ENCODE measurements around the gene NCR3LG1. TPM values are rescaled to one million over a fixed set of nuclear protein-coding genes. Genes with fewer than 3 reads are reported as not detected.

NCR3LG1 gene
- polyA plus RNA-seq, 1 donor (not counting 4 experiments of a cell fraction or from before 2014, with no cell fraction given) = 3.9 TPM

DNA sequence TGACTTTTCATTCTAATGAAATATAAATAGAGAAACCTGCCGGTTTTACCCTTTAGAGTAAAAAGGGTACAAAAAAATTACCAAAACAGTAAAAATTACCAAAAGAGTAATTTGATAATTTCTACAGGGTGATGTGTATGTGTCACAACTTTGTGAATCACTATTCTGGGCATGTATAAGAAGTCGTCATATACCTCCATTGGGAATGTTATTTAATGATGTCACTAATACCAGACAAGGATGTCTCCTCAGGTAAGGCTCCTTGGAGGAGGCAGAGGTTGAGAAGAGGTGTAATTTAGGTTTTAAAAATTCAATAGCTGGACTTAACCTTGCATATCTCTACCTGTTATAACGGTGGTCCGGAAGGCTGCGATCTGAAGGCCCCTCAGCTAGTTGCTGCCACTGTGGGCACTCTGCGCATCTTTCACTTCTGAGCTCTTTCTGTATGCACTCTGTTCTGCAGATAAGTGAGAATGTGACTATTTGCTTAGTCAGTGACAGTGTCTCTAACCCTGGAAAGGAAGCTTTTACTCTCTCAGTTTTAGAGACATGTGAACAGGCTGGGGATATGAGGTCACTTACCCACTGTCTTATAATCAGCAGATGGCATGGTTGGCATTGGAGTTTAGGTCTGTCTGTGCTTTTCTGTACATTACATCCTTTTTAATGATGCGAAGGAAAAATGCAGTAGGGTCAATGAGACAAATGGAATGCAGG is 987 bp upstream of the NCR3LG1 start:
- Histone ChIP-seq H3K4me1 (ENCODE audit: control insufficient read depth, extremely low read depth, insufficient read depth, low read length) (peaks cover 10% of the 10 kb centered on the region), H3K9me3 (ENCODE audit: control insufficient read depth, low read depth, low read length) (no peaks in the 10 kb centered on the region), H3K27me3 (ENCODE audit: control insufficient read depth, extremely low read depth, insufficient read depth, low read length) (no peaks in the 10 kb centered on the region), H3K27ac (ENCODE audit: control insufficient read depth, insufficient read depth, low read length) (no peak overlapping the region), H2AFZ (ENCODE audit: control insufficient read depth, low read length) (no peak overlapping the region), H3K4me2 (ENCODE audit: control insufficient read depth, extremely low read depth, insufficient read depth, low read depth, low read length) (no peak overlapping the region), H4K20me1 (ENCODE audit: control insufficient read depth, extremely low read depth, insufficient read depth, low read length) (no peaks in the 10 kb centered on the region), H3K9me1 (ENCODE audit: control insufficient read depth, extremely low read depth, insufficient read depth, low read length) (no peaks in the 10 kb centered on the region), H3K4me3 (ENCODE audit: control insufficient read depth in 2 of 3, extremely low read depth in 1 of 3, insufficient read depth in 2 of 3, low read depth in 1 of 3, low read length in 3 of 3) (no peak overlapping the region), H3K36me3 (ENCODE audit: control insufficient read depth in 2 of 2, extremely low read depth in 1 of 2, insufficient read depth in 2 of 2, low read length in 2 of 2) (no peaks in the 10 kb centered on the region), H3K9ac (ENCODE audit: control insufficient read depth, extremely low read depth, insufficient read depth, low read length) (no peak overlapping the region), H3K79me2 (ENCODE audit: control insufficient read depth, insufficient read depth, low read length) (no peaks in the 10 kb centered on the region)
- DNase-seq (ENCODE audit: low read depth, low spot score) (no peak), FAIRE-seq (no peak)
- no peak for TF ChIP-seq EZH2 (IDR thresholded peaks at IDR 0.05; ENCODE audit: low read length)
- dilution Hi-C loops (cut with MboI; ENCODE audit: extremely low pct_ligation_motif_present, low sequenced_read_pairs) = no loop called here

GRCh38 chr11:17351172-17351509 is 459 bp upstream of the NCR3LG1 start:
- Histone ChIP-seq H3K4me3 (ENCODE audit: control insufficient read depth in 2 of 3, extremely low read depth in 1 of 3, insufficient read depth in 2 of 3, low read depth in 1 of 3, low read length in 3 of 3) (peak overlapping the region; percentile 43 to 52 (median 51)), H3K9ac (ENCODE audit: control insufficient read depth, extremely low read depth, insufficient read depth, low read length) (peak overlapping the region; percentile 78), H3K36me3 (ENCODE audit: control insufficient read depth in 2 of 2, extremely low read depth in 1 of 2, insufficient read depth in 2 of 2, low read length in 2 of 2) (no peaks in the 10 kb centered on the region), H3K27ac (ENCODE audit: control insufficient read depth, insufficient read depth, low read length) (no peak overlapping the region), H3K4me1 (ENCODE audit: control insufficient read depth, extremely low read depth, insufficient read depth, low read length) (peaks cover 10% of the 10 kb centered on the region), H3K9me3 (ENCODE audit: control insufficient read depth, low read depth, low read length) (no peaks in the 10 kb centered on the region), H3K9me1 (ENCODE audit: control insufficient read depth, extremely low read depth, insufficient read depth, low read length) (no peaks in the 10 kb centered on the region), H3K79me2 (ENCODE audit: control insufficient read depth, insufficient read depth, low read length) (no peaks in the 10 kb centered on the region), H4K20me1 (ENCODE audit: control insufficient read depth, extremely low read depth, insufficient read depth, low read length) (no peaks in the 10 kb centered on the region), H3K4me2 (ENCODE audit: control insufficient read depth, extremely low read depth, insufficient read depth, low read depth, low read length) (peak overlapping the region; percentile 76), H3K27me3 (ENCODE audit: control insufficient read depth, extremely low read depth, insufficient read depth, low read length) (no peaks in the 10 kb centered on the region), H2AFZ (ENCODE audit: control insufficient read depth, low read length) (no peak overlapping the region)
- FAIRE-seq (no peak), DNase-seq (ENCODE audit: low read depth, low spot score) (no peak)
- no peak for TF ChIP-seq EZH2 (IDR thresholded peaks at IDR 0.05; ENCODE audit: low read length)
- TF ChIP-seq, protein P1, sequence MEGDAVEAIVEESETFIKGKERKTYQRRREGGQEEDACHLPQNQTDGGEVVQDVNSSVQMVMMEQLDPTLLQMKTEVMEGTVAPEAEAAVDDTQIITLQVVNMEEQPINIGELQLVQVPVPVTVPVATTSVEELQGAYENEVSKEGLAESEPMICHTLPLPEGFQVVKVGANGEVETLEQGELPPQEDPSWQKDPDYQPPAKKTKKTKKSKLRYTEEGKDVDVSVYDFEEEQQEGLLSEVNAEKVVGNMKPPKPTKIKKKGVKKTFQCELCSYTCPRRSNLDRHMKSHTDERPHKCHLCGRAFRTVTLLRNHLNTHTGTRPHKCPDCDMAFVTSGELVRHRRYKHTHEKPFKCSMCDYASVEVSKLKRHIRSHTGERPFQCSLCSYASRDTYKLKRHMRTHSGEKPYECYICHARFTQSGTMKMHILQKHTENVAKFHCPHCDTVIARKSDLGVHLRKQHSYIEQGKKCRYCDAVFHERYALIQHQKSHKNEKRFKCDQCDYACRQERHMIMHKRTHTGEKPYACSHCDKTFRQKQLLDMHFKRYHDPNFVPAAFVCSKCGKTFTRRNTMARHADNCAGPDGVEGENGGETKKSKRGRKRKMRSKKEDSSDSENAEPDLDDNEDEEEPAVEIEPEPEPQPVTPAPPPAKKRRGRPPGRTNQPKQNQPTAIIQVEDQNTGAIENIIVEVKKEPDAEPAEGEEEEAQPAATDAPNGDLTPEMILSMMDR (optimal IDR thresholded peaks at IDR 0.05 in 1 of 3, IDR thresholded peaks at IDR 0.05 in 1 of 3, conservative IDR thresholded peaks at IDR 0.05 in 1 of 3; ENCODE audit: extremely low read depth in 1 of 3, insufficient read depth in 2 of 3, low read length in 3 of 3) = no peak
- dilution Hi-C loops (cut with MboI; ENCODE audit: extremely low pct_ligation_motif_present, low sequenced_read_pairs) = no loop called here

Measured in keratinocyte (primary cell).